Pancreas (tissue), 10 donors: ENCODE results near the gene MYH6. TPM values are rescaled to one million over a fixed set of nuclear protein-coding genes. Genes with fewer than 3 reads are reported as not detected.
A peak's percentile ranks its signal among the peaks of the same experiment; 100 is the strongest.
"Not testable (repeated sequence)": the region's sequence is repeated elsewhere in the genome, so short reads cannot be mapped to it uniquely, and the experiment has no call there.

Experiments used
- ATAC-seq, 4 donors: fragments of 200-7000 bp; cut with Tn5 transposase; one replicate each; pipeline versions ENCODE4 v1.8.0 to v1.9.1; 2020; ENCODE audit warnings: mild to moderate bottlenecking in 4 of 4, moderate library complexity in 4 of 4
- DNase-seq, 6 donors: peaks; one replicate each; pipeline ENCODE4 v3.0.0-alpha.2; 2020
- FAIRE-seq: peaks from 2 replicates; lab custom pipeline; 2012; peaks lifted over from hg19 to GRCh38; lab: Jason Lieb, UNC
- H3K27ac ChIP-seq, 4 donors: fragments of 200-600 bp; sonication (generic); 1 replicate in 3 of 4; 2 replicates in 1 of 4; pipeline versions ENCODE4 v1.5.0 to v1.8.0; 2020
- H3K27me3 ChIP-seq, 4 donors: fragments of 200-600 bp; one replicate each; pipeline ENCODE4 v1.8.0; 2021
- H3K36me3 ChIP-seq, 3 donors: fragments of 200-600 bp; sonication (generic) in 1 of 3; one replicate each; pipeline versions ENCODE4 v1.5.0 to v1.8.0; 2020 to 2021
- H3K4me1 ChIP-seq, 3 donors: fragments of 200-600 bp; one replicate each; pipeline ENCODE4 v1.8.0; 2021
- H3K4me3 ChIP-seq, 4 donors: fragments of 200-600 bp; sonication (generic) in 2 of 4; one replicate each; pipeline versions ENCODE4 v1.5.0 to v1.8.0; 2020 to 2021
- H3K9me3 ChIP-seq, 4 donors: fragments of 200-600 bp; one replicate each; pipeline ENCODE4 v1.8.0; 2021
- CTCF ChIP-seq, 4 donors: fragments of 200-600 bp; sonication (generic) in 3 of 4; IDR thresholded peaks; one replicate each; pipeline versions ENCODE4 v1.5.0 to v1.8.0; 2021; ENCODE audit warnings: antibody characterized with exemption in 4 of 4
- WGBS, 2 donors: extraction: QIAGEN DNeasy Blood & Tissue Kit; methylation state at CpG; one replicate each; pipeline ENCODE4 v1.1.7; 2013; 5-methylcytosine and 5-hydroxymethylcytosine counted together
- intact Hi-C, 3 donors: fragments of 100-400 bp; cut with DNase I; formaldehyde crosslinking; loops; one replicate each; pipeline versions ENCODE4 v1.11.1 to v1.14.2; 2022
- polyA plus RNA-seq, 2 donors: library from polyadenylated mRNA; stranded (reverse); fragments of 200-250 nt; gene quantifications; one replicate each; pipeline ENCODE4 v1.2.3, GENCODE V29; 2013
- total RNA-seq, 6 donors: library from RNA; stranded (reverse); fragmentation: NEBNext Ultra II Directional in 4 of 6; extraction: Animal tissue kit (Norgen Biotek cat#: 25700) in 4 of 6; gene quantifications; one replicate each; pipeline versions ENCODE4 v1.2.1 to v1.2.4, GENCODE V29; 2021 to 2023
- donor health status: healthy with polysubstance abuse.
- donor health status: DM: no; HTN: no; CAD: no; lungs with moderate emphysema.
- donor health status: DM: no; HTN: no; CAD: no.
- donor health status: control.
- donor health status: control.
- donor health status: Bipolar disorder and iron deficiency.
- donor health status: DM: yes; HTN: yes; CAD: no.
- donor health status: DM: no; HTN: no; CAD: no.
- donor health status: DM: no; HTN: no; CAD: no.
- donor health status: DM: yes; HTN: yes; CAD: no.

The MYH6 gene
- total and polyA plus RNA-seq, 8 donors = 0.03 to 0.72 (median 0.11) TPM; not detected in 2

- intact Hi-C loops = no loop called here
- no peak overlapping the region for H3K4me3 ChIP-seq
- H3K4me1 ChIP-seq = no peaks in the 10 kb centered on the region
- TF ChIP-seq CTCF (IDR thresholded peaks at IDR 0.05) = no peak
- FAIRE-seq (no peak), ATAC-seq (no peak), DNase-seq (peak in 1 of 6 donors; percentile 24)
- 68 to 75% methylated on average over 10 of the region's 10 CpGs for WGBS, 2 donors
- no peaks in the 10 kb centered on the region for H3K36me3 ChIP-seq
- H3K27me3 ChIP-seq = no peaks in the 10 kb centered on the region
- no peak overlapping the region for H3K27ac ChIP-seq
- no peaks in the 10 kb centered on the region for H3K9me3 ChIP-seq
Observed at GRCh38 chr14:23430016-23430722, 22.1 kb upstream of the MYH6 start.

GRCh38 chr14:23428686-23429495, 20.8 kb upstream of the MYH6 start:
- FAIRE-seq (no peak), ATAC-seq (no peak)
- no peak for TF ChIP-seq CTCF (IDR thresholded peaks at IDR 0.05)

GRCh38 chr14:23425798-23426197, 17.7 kb upstream of the MYH6 start:
- H3K27me3 ChIP-seq, H3K36me3 ChIP-seq, FAIRE-seq, H3K4me1 ChIP-seq, ATAC-seq, intact Hi-C loops, H3K27ac ChIP-seq, DNase-seq, H3K9me3 ChIP-seq, H3K4me3 ChIP-seq: not testable (repeated sequence)
- WGBS, 2 donors = 95 to 96% methylated on average over 6 of the region's 6 CpGs

More at GRCh38 chr14:23428686-23429495, 20.8 kb upstream of the MYH6 start:
- Histone ChIP-seq H3K36me3 (no peaks in the 10 kb centered on the region), H3K4me3 (no peak overlapping the region), H3K9me3 (no peaks in the 10 kb centered on the region), H3K27ac (no peak overlapping the region), H3K27me3 (no peaks in the 10 kb centered on the region), H3K4me1 (no peaks in the 10 kb centered on the region)
- DNase-seq = peak in 1 of 6 donors; percentile 22
- intact Hi-C loops = no loop called here
- 87 to 93% methylated on average over 13 of the region's 13 CpGs for WGBS, 2 donors

- Histone ChIP-seq H3K4me1 (no peaks in the 10 kb centered on the region), H3K27me3 (no peaks in the 10 kb centered on the region), H3K36me3 (no peaks in the 10 kb centered on the region), H3K27ac (no peak overlapping the region), H3K9me3 (no peaks in the 10 kb centered on the region), H3K4me3 (no peak overlapping the region)
- intact Hi-C loops = no loop called here
- no peak for TF ChIP-seq CTCF (IDR thresholded peaks at IDR 0.05)
- ATAC-seq = no peak
- no peak for FAIRE-seq
- WGBS, 2 donors = 82 to 84% methylated on average over 10 of the region's 10 CpGs
- DNase-seq = no peak
Observed at GRCh38 chr14:23425169-23425568, 17.1 kb upstream of the MYH6 start.

GRCh38 chr14:23423657-23424056, 15.6 kb upstream of the MYH6 start:
- no peak overlapping the region for H3K4me3 ChIP-seq
- no peaks in the 10 kb centered on the region for H3K4me1 ChIP-seq
- intact Hi-C loops = no loop called here
- no peak for ATAC-seq
- no peak for DNase-seq
- no peaks in the 10 kb centered on the region for H3K36me3 ChIP-seq
- no peak overlapping the region for H3K27ac ChIP-seq
- H3K9me3 ChIP-seq = no peaks in the 10 kb centered on the region
- WGBS, 2 donors = 82% methylated on average over 6 of the region's 6 CpGs
- TF ChIP-seq CTCF (IDR thresholded peaks at IDR 0.05) = no peak
- FAIRE-seq = no peak
- H3K27me3 ChIP-seq = no peaks in the 10 kb centered on the region
